H9 (cell line): ENCODE measurements around the gene OPRD1. TPM values are rescaled to one million over a fixed set of nuclear protein-coding genes. Genes with fewer than 3 reads are reported as not detected.

Experiments
- DNase-seq: peaks from one replicate; pipeline ENCODE4 v3.0.0-alpha.2; 2017
- H2AFZ ChIP-seq: one replicate; pipeline ENCODE4 v1.6.1; 2013; ENCODE audit warnings: mild to moderate bottlenecking, low read length, control low read depth, moderate library complexity
- H2AK5ac ChIP-seq: 2 replicates; pipeline ENCODE4 v1.6.1; 2013; ENCODE audit warnings: low read length, control low read depth, mixed read lengths; ENCODE audit not compliant: insufficient read length
- H2BK120ac ChIP-seq: one replicate; pipeline ENCODE4 v1.6.1; 2013; ENCODE audit warnings: low read depth, mild to moderate bottlenecking, low read length, control low read depth, inconsistent platforms; ENCODE audit not compliant: poor library complexity, severe bottlenecking
- H2BK12ac ChIP-seq: 2 replicates; pipeline ENCODE4 v1.6.1; 2013; ENCODE audit warnings: low read length, control low read depth, mixed read lengths, low read depth; ENCODE audit not compliant: insufficient read length
- H2BK15ac ChIP-seq: 2 replicates; pipeline ENCODE4 v1.6.1; 2013; ENCODE audit warnings: low read depth, low read length, control low read depth
- H2BK20ac ChIP-seq: one replicate; pipeline ENCODE4 v1.6.1; 2013; ENCODE audit warnings: low read depth, mild to moderate bottlenecking, low read length, control low read depth, inconsistent platforms; ENCODE audit not compliant: poor library complexity, severe bottlenecking
- H2BK5ac ChIP-seq: 2 replicates; pipeline ENCODE4 v1.6.1; 2013; ENCODE audit warnings: low read length, control low read depth, mixed read lengths; ENCODE audit not compliant: insufficient read length
- H3K14ac ChIP-seq: 2 replicates; pipeline ENCODE4 v1.6.1; 2013; ENCODE audit warnings: low read length, control low read depth; ENCODE audit not compliant: insufficient read depth
- H3K18ac ChIP-seq: 2 replicates; pipeline ENCODE4 v1.6.1; 2013; ENCODE audit warnings: low read depth, mild to moderate bottlenecking, mixed read lengths, low read length, control low read depth; ENCODE audit not compliant: insufficient read length
- H3K23ac ChIP-seq: 2 replicates; pipeline ENCODE4 v1.6.1; 2013; ENCODE audit warnings: low read length, control low read depth, mixed read lengths, low read depth; ENCODE audit not compliant: insufficient read length
- H3K23me2 ChIP-seq: 2 replicates; pipeline ENCODE4 v1.6.1; 2013; ENCODE audit warnings: low read depth, mild to moderate bottlenecking, mixed read lengths, low read length, control low read depth; ENCODE audit not compliant: insufficient read length, poor library complexity, severe bottlenecking
- H3K27ac ChIP-seq: 2 replicates; pipeline ENCODE4 v1.5.1; 2013; ENCODE audit warnings: low read length, control low read depth, mixed read lengths, low read depth; ENCODE audit not compliant: insufficient read length
- H3K27me3 ChIP-seq: 2 replicates; pipeline ENCODE4 v1.6.1; 2013; ENCODE audit warnings: low read length, control low read depth, inconsistent platforms; ENCODE audit not compliant: insufficient read depth
- H3K4ac ChIP-seq: 2 replicates; pipeline ENCODE4 v1.6.1; 2013; ENCODE audit warnings: low read depth, mild to moderate bottlenecking, control low read depth, inconsistent platforms, low read length, moderate library complexity
- H3K4me1 ChIP-seq: 2 replicates; pipeline ENCODE4 v1.6.1; 2013; ENCODE audit warnings: low read length, control low read depth, inconsistent platforms; ENCODE audit not compliant: insufficient read depth
- H3K4me2 ChIP-seq: 2 replicates; pipeline ENCODE4 v1.6.1; 2013; ENCODE audit warnings: low read length, control low read depth, mixed read lengths; ENCODE audit not compliant: insufficient read length, insufficient read depth
- H3K56ac ChIP-seq: 2 replicates; pipeline ENCODE4 v1.6.1; 2013; ENCODE audit warnings: low read depth, mild to moderate bottlenecking, mixed read lengths, low read length, control low read depth; ENCODE audit not compliant: insufficient read length
- H3K79me1 ChIP-seq: 2 replicates; pipeline ENCODE4 v1.6.1; 2013; ENCODE audit warnings: low read depth, mild to moderate bottlenecking, moderate library complexity, low read length, control low read depth, inconsistent platforms; ENCODE audit not compliant: insufficient read depth, poor library complexity, severe bottlenecking
- H3K79me2 ChIP-seq: 2 replicates; pipeline ENCODE4 v1.6.1; 2013; ENCODE audit warnings: low read length, control low read depth, inconsistent platforms; ENCODE audit not compliant: insufficient read depth
- H3K9ac ChIP-seq: 2 replicates; pipeline ENCODE4 v1.6.1; 2013; ENCODE audit warnings: low read length, control low read depth, mixed read lengths; ENCODE audit not compliant: insufficient read length; ENCODE audit errors: extremely low read depth
- H3K9me3 ChIP-seq: one replicate; pipeline ENCODE4 v1.6.1; 2013; ENCODE audit warnings: low read depth, low read length, inconsistent platforms; ENCODE audit not compliant: control insufficient read depth
- H3T11ph ChIP-seq: one replicate; pipeline ENCODE4 v1.6.1; 2013; ENCODE audit warnings: mild to moderate bottlenecking, low read length, control low read depth, inconsistent platforms
- H4K20me1 ChIP-seq: one replicate; pipeline ENCODE4 v1.6.1; 2013; ENCODE audit not compliant: control insufficient read depth, insufficient read length, insufficient read depth
- H4K5ac ChIP-seq: 2 replicates; pipeline ENCODE4 v1.6.1; 2013; ENCODE audit warnings: low read depth, mild to moderate bottlenecking, mixed read lengths, low read length, control low read depth; ENCODE audit not compliant: insufficient read length
- H4K8ac ChIP-seq: replicated peaks from 2 replicates; pipeline ENCODE4 v1.6.1; 2013; ENCODE audit warnings: low read length, control low read depth, mixed read lengths, low read depth; ENCODE audit not compliant: insufficient read length
- H4K91ac ChIP-seq: 2 replicates; pipeline ENCODE4 v1.6.1; 2013; ENCODE audit warnings: low read depth, mild to moderate bottlenecking, moderate library complexity, mixed read lengths, low read length, control low read depth; ENCODE audit not compliant: insufficient read length
- H3K27ac Mint-ChIP-seq, 3 experiments: 2 replicates in 2 of 3; 3 replicates in 1 of 3; pipeline ENCODE4 v1.8.0; 2020 to 2021; ENCODE audit warnings: mixed read lengths in 3 of 3, mild to moderate bottlenecking in 1 of 3, moderate library complexity in 1 of 3
- H3K27me3 Mint-ChIP-seq: 2 replicates; pipeline ENCODE4 v1.8.0; 2021; ENCODE audit warnings: low read depth, mild to moderate bottlenecking, moderate library complexity, mixed read lengths
- H3K36me3 Mint-ChIP-seq, 3 experiments: 2 replicates in 2 of 3; 3 replicates in 1 of 3; pipeline ENCODE4 v1.8.0; 2020 to 2021; ENCODE audit warnings: low read depth in 3 of 3, mixed read lengths in 3 of 3; ENCODE audit not compliant: insufficient read depth in 1 of 3
- H3K4me1 Mint-ChIP-seq, 2 experiments: 2 replicates each; pipeline ENCODE4 v1.8.0; 2020; ENCODE audit warnings: mixed read lengths in 2 of 2
- H3K4me3 Mint-ChIP-seq, 2 experiments: 2 replicates in 1 of 2; 3 replicates in 1 of 2; pipeline ENCODE4 v1.8.0; 2020 to 2021; ENCODE audit warnings: mild to moderate bottlenecking in 2 of 2, mixed read lengths in 2 of 2, moderate library complexity in 1 of 2
- H3K9me3 Mint-ChIP-seq, 2 experiments: 2 replicates in 1 of 2; 3 replicates in 1 of 2; pipeline ENCODE4 v1.8.0; 2020; ENCODE audit warnings: mild to moderate bottlenecking in 2 of 2, mixed read lengths in 2 of 2, moderate library complexity in 1 of 2
- CTCF ChIP-seq: fragments of 200-600 bp; sonication (generic); conservative IDR thresholded peaks from 3 replicates; pipeline ENCODE4 v1.8.0; 2021; ENCODE audit warnings: antibody characterized with exemption, mild to moderate bottlenecking
- WGBS: extraction: QIAGEN DNeasy Blood & Tissue Kit; methylation state at CpG from one replicate; pipeline ENCODE4 v1.1.7; 2013; ENCODE audit warnings: missing lambda C conversion rate, low lambda C conversion rate, mixed read lengths; ENCODE audit not compliant: insufficient read length; ENCODE audit errors: extremely low coverage; 5-methylcytosine and 5-hydroxymethylcytosine counted together
- total RNA-seq: library from RNA; stranded (reverse); gene quantifications from 2 replicates; pipeline ENCODE4 v1.2.1, GENCODE V29; 2021

OPRD1 gene
- total RNA-seq, 1 experiment from 2014 or later: 1.8 TPM

GRCh38 chr1:28878796-28879195, 66.8 kb downstream of the OPRD1 start:
- Histone ChIP-seq H3T11ph (no peak overlapping the region), H4K8ac (no peak overlapping the region), H2AFZ (no peak overlapping the region), H2BK12ac (no peak overlapping the region), H3K23ac (no peak overlapping the region), H3K79me1 (no peaks in the 10 kb centered on the region), H4K20me1 (no peaks in the 10 kb centered on the region), H3K23me2 (peaks cover 4% of the 10 kb centered on the region), H2AK5ac (no peak overlapping the region), H4K91ac (no peak overlapping the region), H3K79me2 (no peaks in the 10 kb centered on the region), H3K4me1 (peaks cover 6% of the 10 kb centered on the region; the same call in 1 of the 2 replicates), H3K9ac (no peak overlapping the region), H3K56ac (no peak overlapping the region), H2BK15ac (no peak overlapping the region), H4K5ac (no peak overlapping the region), H3K9me3 (no peaks in the 10 kb centered on the region), H2BK120ac (no peak overlapping the region), H3K4me2 (no peak overlapping the region), H2BK20ac (no peak overlapping the region), H2BK5ac (no peak overlapping the region), H3K14ac (no peak overlapping the region), H3K27me3 (no peaks in the 10 kb centered on the region), H3K4ac (no peak overlapping the region), H3K18ac (no peak overlapping the region), H3K27ac (no peak overlapping the region)
- no peaks in the 10 kb centered on the region; a peak in 1 of 5 replicates for H3K9me3 Mint-ChIP-seq
- no peak for DNase-seq
- whole genome bisulfite sequencing: no CpG with 5 or more reads among the region's 4 CpGs
- peaks cover 17 to 21% of the 10 kb centered on the region in 2 experiments for H3K4me1 Mint-ChIP-seq
- no peak overlapping the region for H3K4me3 Mint-ChIP-seq
- H3K36me3 Mint-ChIP-seq: no peaks in the 10 kb centered on the region
- TF ChIP-seq CTCF: no peak
- peaks cover 6% of the 10 kb centered on the region for H3K27me3 Mint-ChIP-seq
- 0 out of 7 replicates have a peak overlapping the region, but pooled peaks of 1 of the 3 experiments have one; percentile 44 for H3K27ac Mint-ChIP-seq
